ENCODE results near the gene ITGA2B.

DNA sequence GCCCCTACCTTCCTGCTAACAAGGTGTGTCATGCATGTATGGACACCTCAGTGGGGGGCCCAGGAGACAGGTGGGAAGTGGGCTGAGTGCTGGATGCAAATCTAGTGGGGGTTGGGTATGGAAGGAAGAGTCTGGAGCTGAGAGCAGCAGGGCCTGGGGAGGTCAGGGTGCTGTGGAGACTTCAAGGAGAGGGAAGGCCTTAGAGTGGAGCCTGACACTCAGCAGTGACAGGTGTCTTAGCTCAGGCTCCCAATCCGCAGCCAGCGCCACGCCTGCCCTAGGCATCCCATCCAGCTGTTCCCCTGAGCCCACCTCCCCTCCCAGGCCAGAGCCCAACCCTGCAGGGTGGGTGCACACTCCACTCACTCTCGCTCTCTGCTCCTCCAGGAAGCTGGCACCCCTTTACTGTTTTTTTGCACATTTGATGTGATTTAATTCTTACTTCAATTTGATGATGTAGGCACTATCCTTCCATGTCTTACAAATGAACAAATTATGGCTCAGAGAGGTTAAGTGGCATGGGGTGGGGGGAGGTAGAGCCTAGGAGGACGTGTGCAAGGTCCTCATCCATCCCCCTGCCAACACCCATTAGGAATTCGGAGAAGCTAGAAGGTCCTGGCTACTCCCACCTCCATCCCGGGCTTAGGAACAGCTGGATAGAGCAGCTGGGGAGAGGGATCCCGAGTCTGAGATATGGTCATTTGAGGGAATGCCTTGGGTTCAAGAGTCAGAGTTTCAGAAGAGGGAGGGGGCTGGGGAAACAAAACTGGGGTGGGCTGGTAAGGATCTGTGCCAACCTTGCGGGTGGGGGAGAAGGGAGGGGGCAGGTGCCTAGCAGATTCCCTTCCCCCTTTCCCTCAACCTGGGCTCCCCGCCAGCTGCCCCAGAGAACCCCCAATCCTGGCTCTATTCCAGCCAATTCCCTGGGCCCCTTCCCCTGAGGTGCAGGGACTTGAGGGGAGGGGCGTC lies 27.9 kb downstream of the ITGA2B start:
- TF ChIP-seq, protein P1, sequence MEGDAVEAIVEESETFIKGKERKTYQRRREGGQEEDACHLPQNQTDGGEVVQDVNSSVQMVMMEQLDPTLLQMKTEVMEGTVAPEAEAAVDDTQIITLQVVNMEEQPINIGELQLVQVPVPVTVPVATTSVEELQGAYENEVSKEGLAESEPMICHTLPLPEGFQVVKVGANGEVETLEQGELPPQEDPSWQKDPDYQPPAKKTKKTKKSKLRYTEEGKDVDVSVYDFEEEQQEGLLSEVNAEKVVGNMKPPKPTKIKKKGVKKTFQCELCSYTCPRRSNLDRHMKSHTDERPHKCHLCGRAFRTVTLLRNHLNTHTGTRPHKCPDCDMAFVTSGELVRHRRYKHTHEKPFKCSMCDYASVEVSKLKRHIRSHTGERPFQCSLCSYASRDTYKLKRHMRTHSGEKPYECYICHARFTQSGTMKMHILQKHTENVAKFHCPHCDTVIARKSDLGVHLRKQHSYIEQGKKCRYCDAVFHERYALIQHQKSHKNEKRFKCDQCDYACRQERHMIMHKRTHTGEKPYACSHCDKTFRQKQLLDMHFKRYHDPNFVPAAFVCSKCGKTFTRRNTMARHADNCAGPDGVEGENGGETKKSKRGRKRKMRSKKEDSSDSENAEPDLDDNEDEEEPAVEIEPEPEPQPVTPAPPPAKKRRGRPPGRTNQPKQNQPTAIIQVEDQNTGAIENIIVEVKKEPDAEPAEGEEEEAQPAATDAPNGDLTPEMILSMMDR (conservative IDR thresholded peaks at IDR 0.05 in 1 of 2, IDR thresholded peaks at IDR 0.05 in 1 of 2; ENCODE audit: low read depth in 1 of 2, low read length in 2 of 2), result no peak
- no peak for TF ChIP-seq EZH2 (IDR thresholded peaks at IDR 0.05; ENCODE audit: low read length, missing control alignments)
